Measurements from ENCODE around the gene PROCA1.

- no peak for TF ChIP-seq CTCF (IDR thresholded peaks at IDR 0.05; ENCODE audit: low read depth, low read length, poor library complexity, severe bottlenecking)
- TF ChIP-seq EZH2phosphoT487 (IDR thresholded peaks at IDR 0.05; ENCODE audit: borderline replicate concordance, low read length), result no peak
Measured at GRCh38 chr17:28657756-28658155, 53.9 kb downstream of the PROCA1 start.
